ENCODE data around the gene IBA57. TPM values are rescaled to one million over a fixed set of nuclear protein-coding genes. Genes with fewer than 3 reads are reported as not detected.

The IBA57 gene
- total RNA-seq, 4 donors from 2014 or later, result 3.7 to 11.8 (median 6.6) TPM

- no peaks in the 10 kb centered on the region for H3K27me3 ChIP-seq
- peaks cover 0 to 77% (median 11%) of the 10 kb centered on the region in 4 donors for H3K36me3 ChIP-seq
- no peaks in the 10 kb centered on the region for H3K4me1 ChIP-seq
- peaks cover 0 to 21% (median 14%) of the 10 kb centered on the region in 4 donors for H3K9me3 ChIP-seq
- intact Hi-C loops (cut with DNase I), result no loop called here
- DNase-seq (ENCODE audit: extremely low spot score), result no peak
- no peak overlapping the region for H3K27ac ChIP-seq (replicated peaks in 1 of 4)
- TF ChIP-seq POLR2AphosphoS5 (IDR thresholded peaks at IDR 0.05) (no peak), CTCF (IDR thresholded peaks at IDR 0.05) (no peak), POLR2A (IDR thresholded peaks at IDR 0.05; ENCODE audit: low read depth) (no peak), EP300 (IDR thresholded peaks at IDR 0.05) (no peak)
- WGBS, result 66% methylated on average over 11 of the region's 11 CpGs
- no peak overlapping the region for H3K4me3 ChIP-seq
Observed at GRCh38 chr1:228222548-228222947, 56.9 kb downstream of the IBA57 start.

- Histone ChIP-seq H3K4me3 (no peak overlapping the region), H3K27ac (replicated peaks in 1 of 4) (no peak overlapping the region), H3K9me3 (peaks cover 0 to 21% (median 14%) of the 10 kb centered on the region in 4 donors), H3K27me3 (no peaks in the 10 kb centered on the region), H3K36me3 (peaks cover 0 to 61% (median 8%) of the 10 kb centered on the region in 4 donors), H3K4me1 (no peaks in the 10 kb centered on the region)
- intact Hi-C loops (cut with DNase I), result no loop called here
- no peak for TF ChIP-seq EP300 (IDR thresholded peaks at IDR 0.05)
- TF ChIP-seq POLR2AphosphoS5 (IDR thresholded peaks at IDR 0.05), result no peak
- TF ChIP-seq CTCF (IDR thresholded peaks at IDR 0.05), result no peak
- no peak for TF ChIP-seq POLR2A (IDR thresholded peaks at IDR 0.05; ENCODE audit: low read depth)
- 90% methylated on average over 15 of the region's 16 CpGs for WGBS
- DNase-seq (ENCODE audit: extremely low spot score), result peak; percentile 70
Observed at GRCh38 chr1:228224198-228225164, 58.9 kb downstream of the IBA57 start.

GRCh38 chr1:228225165-228225710 is 59.6 kb downstream of the IBA57 start:
- intact Hi-C loops (cut with DNase I), result no loop called here
- no peaks in the 10 kb centered on the region for H3K4me1 ChIP-seq
- H3K9me3 ChIP-seq, result peaks cover 0 to 21% (median 14%) of the 10 kb centered on the region in 4 donors
- TF ChIP-seq POLR2AphosphoS5 (IDR thresholded peaks at IDR 0.05), result no peak
- no peak for TF ChIP-seq EP300 (IDR thresholded peaks at IDR 0.05)
- no peak for TF ChIP-seq POLR2A (IDR thresholded peaks at IDR 0.05; ENCODE audit: low read depth)
- TF ChIP-seq CTCF (IDR thresholded peaks at IDR 0.05), result no peak
- H3K27me3 ChIP-seq, result no peaks in the 10 kb centered on the region
- no peak overlapping the region for H3K4me3 ChIP-seq
- DNase-seq (ENCODE audit: extremely low spot score), result no peak
- no peak overlapping the region for H3K27ac ChIP-seq (replicated peaks in 1 of 4)
- H3K36me3 ChIP-seq, result peaks cover 0 to 54% (median 7%) of the 10 kb centered on the region in 4 donors
- WGBS, result 71% methylated on average over 2 of the region's 2 CpGs

GRCh38 chr1:228225740-228226139 is 60.1 kb downstream of the IBA57 start:
- intact Hi-C loops (cut with DNase I), result no loop called here
- no peak overlapping the region for H3K27ac ChIP-seq (replicated peaks in 1 of 4)
- peak; percentile 55 for DNase-seq (ENCODE audit: extremely low spot score)
- H3K4me3 ChIP-seq, result no peak overlapping the region
- peaks cover 0 to 21% (median 14%) of the 10 kb centered on the region in 4 donors for H3K9me3 ChIP-seq
- WGBS, result 47% methylated on average over 2 of the region's 2 CpGs
- no peaks in the 10 kb centered on the region for H3K4me1 ChIP-seq
- H3K36me3 ChIP-seq, result peaks cover 0 to 54% (median 7%) of the 10 kb centered on the region in 4 donors
- no peak for TF ChIP-seq EP300 (IDR thresholded peaks at IDR 0.05)
- TF ChIP-seq POLR2A (IDR thresholded peaks at IDR 0.05; ENCODE audit: low read depth), result no peak
- no peak for TF ChIP-seq POLR2AphosphoS5 (IDR thresholded peaks at IDR 0.05)
- no peak for TF ChIP-seq CTCF (IDR thresholded peaks at IDR 0.05)
- H3K27me3 ChIP-seq, result no peaks in the 10 kb centered on the region

Measured in esophagus muscularis mucosa (tissue), 4 donors.